ENCODE measurements around the gene PSMB11.

PSMB11 gene

DNA sequence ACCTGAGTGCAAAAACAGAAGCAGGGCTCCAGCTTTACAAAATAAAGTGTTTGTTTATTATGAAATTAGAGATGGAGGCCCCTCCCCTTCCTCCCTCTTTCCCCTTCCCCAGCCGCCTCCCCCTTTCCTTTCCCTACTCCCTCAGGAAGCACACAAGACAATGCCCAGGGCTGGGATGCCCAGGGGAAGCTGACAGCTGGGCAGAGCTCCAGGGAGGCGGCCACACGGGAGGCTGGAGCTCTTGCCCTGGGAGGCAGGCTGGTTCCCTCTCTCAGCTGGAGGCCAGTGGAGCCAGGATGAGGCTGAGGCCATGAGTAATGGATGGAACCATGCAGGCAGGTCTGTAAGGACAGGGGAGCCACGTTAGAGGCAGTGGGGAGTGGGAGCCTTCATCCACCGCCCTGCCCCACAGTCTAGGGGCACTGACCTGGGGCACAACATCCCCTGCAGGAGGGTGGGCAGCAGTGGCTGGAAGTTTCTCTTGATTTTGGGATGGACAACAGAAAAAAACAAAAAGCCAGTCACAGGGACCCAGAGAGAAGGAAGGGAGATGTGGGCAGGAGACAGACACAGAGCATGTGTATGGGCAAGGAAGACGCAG, 5.1 kb downstream of the PSMB11 start:
- H4K20me1 ChIP-seq (ENCODE audit: insufficient read depth, low read length) = no peaks in the 10 kb centered on the region
- H3K36me3 ChIP-seq (ENCODE audit: insufficient read depth, low read length) = no peaks in the 10 kb centered on the region
- H2AFZ ChIP-seq (ENCODE audit: low read length) = no peak overlapping the region
- H3K27me3 ChIP-seq (ENCODE audit: insufficient read depth, low read length) = peaks cover 7% of the 10 kb centered on the region; the same call in 1 of the 2 replicates
- no peaks in the 10 kb centered on the region for H3K79me2 ChIP-seq (ENCODE audit: insufficient read depth, low read length)
- no peak overlapping the region for H3K9ac ChIP-seq (ENCODE audit: low read length)
- H3K9me2 ChIP-seq (ENCODE audit: low read depth, low read length) = no peaks in the 10 kb centered on the region
- no peak for TF ChIP-seq EZH2 (IDR thresholded peaks at IDR 0.05; ENCODE audit: borderline replicate concordance, low read length)
- TF ChIP-seq, protein P1, sequence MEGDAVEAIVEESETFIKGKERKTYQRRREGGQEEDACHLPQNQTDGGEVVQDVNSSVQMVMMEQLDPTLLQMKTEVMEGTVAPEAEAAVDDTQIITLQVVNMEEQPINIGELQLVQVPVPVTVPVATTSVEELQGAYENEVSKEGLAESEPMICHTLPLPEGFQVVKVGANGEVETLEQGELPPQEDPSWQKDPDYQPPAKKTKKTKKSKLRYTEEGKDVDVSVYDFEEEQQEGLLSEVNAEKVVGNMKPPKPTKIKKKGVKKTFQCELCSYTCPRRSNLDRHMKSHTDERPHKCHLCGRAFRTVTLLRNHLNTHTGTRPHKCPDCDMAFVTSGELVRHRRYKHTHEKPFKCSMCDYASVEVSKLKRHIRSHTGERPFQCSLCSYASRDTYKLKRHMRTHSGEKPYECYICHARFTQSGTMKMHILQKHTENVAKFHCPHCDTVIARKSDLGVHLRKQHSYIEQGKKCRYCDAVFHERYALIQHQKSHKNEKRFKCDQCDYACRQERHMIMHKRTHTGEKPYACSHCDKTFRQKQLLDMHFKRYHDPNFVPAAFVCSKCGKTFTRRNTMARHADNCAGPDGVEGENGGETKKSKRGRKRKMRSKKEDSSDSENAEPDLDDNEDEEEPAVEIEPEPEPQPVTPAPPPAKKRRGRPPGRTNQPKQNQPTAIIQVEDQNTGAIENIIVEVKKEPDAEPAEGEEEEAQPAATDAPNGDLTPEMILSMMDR (IDR thresholded peaks at IDR 0.05; ENCODE audit: low read length) = no peak
- H3K27ac ChIP-seq (ENCODE audit: low read depth, low read length, poor library complexity, severe bottlenecking) = no peak overlapping the region
- H3K4me3 ChIP-seq (ENCODE audit: low read depth, low read length, poor library complexity, severe bottlenecking) = no peak overlapping the region
- no peak overlapping the region for H3K4me2 ChIP-seq (ENCODE audit: low read length)
- H3F3A ChIP-seq (ENCODE audit: insufficient read depth, low read length) = no peaks in the 10 kb centered on the region
- no peaks in the 10 kb centered on the region for H3K4me1 ChIP-seq (ENCODE audit: insufficient read depth, low read length, severe bottlenecking)
- no peaks in the 10 kb centered on the region for H3K9me3 ChIP-seq (ENCODE audit: low read length)

DNA sequence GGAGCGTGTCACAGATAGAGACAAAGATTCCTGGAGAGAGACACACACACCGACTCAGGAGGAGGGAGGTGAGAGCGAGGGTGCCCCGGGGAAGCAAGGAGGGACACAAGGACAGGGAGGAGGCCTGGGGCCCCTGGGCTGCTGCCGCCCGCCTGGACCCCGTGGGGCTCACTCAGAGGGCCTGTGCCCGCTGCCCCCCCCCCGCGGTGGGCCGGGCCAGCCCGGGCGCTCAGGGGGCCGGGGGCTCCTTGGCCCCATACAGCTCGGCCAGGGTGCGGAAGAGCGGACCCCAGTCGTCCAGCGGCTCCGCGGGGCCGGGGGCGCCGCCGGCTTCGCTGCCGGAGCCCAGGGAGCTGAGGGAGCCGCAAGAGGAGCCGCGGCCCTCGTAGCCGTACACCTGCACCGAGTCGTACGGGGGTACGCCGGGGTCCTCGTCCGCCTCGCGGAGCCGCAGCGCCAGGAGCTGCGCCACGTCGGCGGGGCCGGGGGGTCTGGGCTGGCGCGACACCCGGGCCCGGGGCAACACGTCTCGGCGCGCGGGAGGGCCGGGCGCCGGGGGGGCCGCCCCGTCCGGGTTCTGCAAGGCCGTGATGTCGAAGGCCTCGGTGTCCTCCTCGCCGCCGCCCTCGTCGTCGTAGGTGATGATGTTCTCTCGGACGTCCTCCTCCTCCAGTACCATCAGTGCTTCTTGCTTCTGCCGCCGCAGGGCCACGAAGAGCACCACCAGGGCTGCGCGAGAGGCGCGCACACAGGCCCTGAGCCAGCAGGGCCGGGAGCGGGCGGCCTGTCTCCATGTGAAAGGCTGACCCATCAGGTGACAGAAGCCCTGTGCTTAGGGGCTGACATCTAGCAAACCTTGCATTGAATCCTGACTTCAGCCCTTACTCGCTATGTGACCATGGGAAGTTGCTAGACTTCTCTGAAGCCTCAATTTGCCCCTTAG, 6.0 kb downstream of the PSMB11 start:
- Histone ChIP-seq H3F3A (ENCODE audit: insufficient read depth, low read length) (no peaks in the 10 kb centered on the region), H3K4me3 (ENCODE audit: low read depth, low read length, poor library complexity, severe bottlenecking) (no peak overlapping the region), H3K9me2 (ENCODE audit: low read depth, low read length) (no peaks in the 10 kb centered on the region), H3K9ac (ENCODE audit: low read length) (no peak overlapping the region), H4K20me1 (ENCODE audit: insufficient read depth, low read length) (no peaks in the 10 kb centered on the region), H3K9me3 (ENCODE audit: low read length) (no peaks in the 10 kb centered on the region), H3K27me3 (ENCODE audit: insufficient read depth, low read length) (0 out of 2 replicates have a peak, but pooled peaks cover 7% of the 10 kb centered on the region), H3K36me3 (ENCODE audit: insufficient read depth, low read length) (no peaks in the 10 kb centered on the region), H3K4me2 (ENCODE audit: low read length) (no peak overlapping the region), H3K79me2 (ENCODE audit: insufficient read depth, low read length) (no peaks in the 10 kb centered on the region), H2AFZ (ENCODE audit: low read length) (no peak overlapping the region), H3K27ac (ENCODE audit: low read depth, low read length, poor library complexity, severe bottlenecking) (no peak overlapping the region), H3K4me1 (ENCODE audit: insufficient read depth, low read length, severe bottlenecking) (no peaks in the 10 kb centered on the region)
- no peak for TF ChIP-seq EZH2 (IDR thresholded peaks at IDR 0.05; ENCODE audit: borderline replicate concordance, low read length)
- TF ChIP-seq, protein P1 (IDR thresholded peaks at IDR 0.05; ENCODE audit: low read length) = no peak

DNA sequence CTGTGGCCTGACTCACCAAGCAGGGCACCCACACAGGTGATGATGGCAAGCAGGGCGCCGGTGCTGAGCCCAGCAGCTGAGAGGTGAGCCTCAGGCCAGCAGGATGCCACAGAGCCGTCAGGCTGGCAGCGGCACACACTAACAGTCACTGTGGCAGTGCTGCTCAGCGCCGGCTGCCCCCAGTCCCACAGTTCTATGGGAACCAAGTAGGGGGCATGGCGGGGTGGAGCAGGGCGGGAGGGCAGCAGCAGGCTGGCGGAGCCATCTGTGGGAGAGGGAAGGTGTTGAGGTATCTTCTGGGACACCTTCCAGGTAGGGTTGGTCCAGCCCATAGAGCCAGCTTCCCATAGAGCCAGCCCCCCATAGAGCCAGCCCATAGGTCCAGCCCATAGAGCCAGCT, 7.0 kb downstream of the PSMB11 start:
- Histone ChIP-seq H3K79me2 (ENCODE audit: insufficient read depth, low read length) (no peaks in the 10 kb centered on the region), H3K27me3 (ENCODE audit: insufficient read depth, low read length) (0 out of 2 replicates have a peak, but pooled peaks cover 7% of the 10 kb centered on the region), H2AFZ (ENCODE audit: low read length) (no peak overlapping the region), H4K20me1 (ENCODE audit: insufficient read depth, low read length) (no peaks in the 10 kb centered on the region), H3K4me2 (ENCODE audit: low read length) (no peak overlapping the region), H3K4me3 (ENCODE audit: low read depth, low read length, poor library complexity, severe bottlenecking) (no peak overlapping the region), H3K27ac (ENCODE audit: low read depth, low read length, poor library complexity, severe bottlenecking) (no peak overlapping the region), H3K9me2 (ENCODE audit: low read depth, low read length) (no peaks in the 10 kb centered on the region), H3F3A (ENCODE audit: insufficient read depth, low read length) (no peaks in the 10 kb centered on the region), H3K36me3 (ENCODE audit: insufficient read depth, low read length) (no peaks in the 10 kb centered on the region), H3K9me3 (ENCODE audit: low read length) (no peaks in the 10 kb centered on the region), H3K9ac (ENCODE audit: low read length) (no peak overlapping the region), H3K4me1 (ENCODE audit: insufficient read depth, low read length, severe bottlenecking) (no peaks in the 10 kb centered on the region)
- no peak for TF ChIP-seq EZH2 (IDR thresholded peaks at IDR 0.05; ENCODE audit: borderline replicate concordance, low read length)
- TF ChIP-seq, protein P1 (IDR thresholded peaks at IDR 0.05; ENCODE audit: low read length) = no peak

Measured in OCI-LY1 (cell line).